22Rv1 (cell line): Measurements from ENCODE around the gene ZNF691.

Experiments used
- ZFX ChIP-seq: fragments of 450-650 bp; IDR thresholded peaks from 2 replicates; pipeline ENCODE4 v1.6.1; 2017; ENCODE audit warnings: antibody characterized with exemption, borderline replicate concordance
- TF ChIP-seq, protein P1 (sequence below): fragments of 450-650 bp; IDR thresholded peaks from 2 replicates; pipeline ENCODE4 v1.5.1; 2017; ENCODE audit warnings: mild to moderate bottlenecking

DNA sequence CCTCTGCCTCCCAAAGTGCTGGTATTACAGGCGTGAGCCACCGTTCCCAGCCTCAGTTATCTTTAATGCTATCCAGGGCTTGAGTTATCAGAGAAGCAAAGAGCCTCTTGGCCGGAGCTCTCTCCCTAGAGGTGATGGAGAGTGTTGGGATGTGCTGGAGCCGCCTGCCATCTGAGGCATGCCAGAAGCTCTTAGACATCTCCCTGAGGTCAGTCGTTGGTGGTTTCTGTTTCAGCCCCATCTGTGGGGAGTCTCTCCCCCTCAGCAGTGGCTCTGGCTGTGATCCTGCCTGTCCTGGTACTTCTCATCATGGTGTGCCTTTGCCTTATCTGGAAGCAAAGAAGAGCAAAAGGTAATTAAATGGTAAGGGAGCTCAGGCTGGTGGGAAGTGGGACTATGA, 11.6 kb upstream of the ZNF691 start:
- TF ChIP-seq, protein P1, sequence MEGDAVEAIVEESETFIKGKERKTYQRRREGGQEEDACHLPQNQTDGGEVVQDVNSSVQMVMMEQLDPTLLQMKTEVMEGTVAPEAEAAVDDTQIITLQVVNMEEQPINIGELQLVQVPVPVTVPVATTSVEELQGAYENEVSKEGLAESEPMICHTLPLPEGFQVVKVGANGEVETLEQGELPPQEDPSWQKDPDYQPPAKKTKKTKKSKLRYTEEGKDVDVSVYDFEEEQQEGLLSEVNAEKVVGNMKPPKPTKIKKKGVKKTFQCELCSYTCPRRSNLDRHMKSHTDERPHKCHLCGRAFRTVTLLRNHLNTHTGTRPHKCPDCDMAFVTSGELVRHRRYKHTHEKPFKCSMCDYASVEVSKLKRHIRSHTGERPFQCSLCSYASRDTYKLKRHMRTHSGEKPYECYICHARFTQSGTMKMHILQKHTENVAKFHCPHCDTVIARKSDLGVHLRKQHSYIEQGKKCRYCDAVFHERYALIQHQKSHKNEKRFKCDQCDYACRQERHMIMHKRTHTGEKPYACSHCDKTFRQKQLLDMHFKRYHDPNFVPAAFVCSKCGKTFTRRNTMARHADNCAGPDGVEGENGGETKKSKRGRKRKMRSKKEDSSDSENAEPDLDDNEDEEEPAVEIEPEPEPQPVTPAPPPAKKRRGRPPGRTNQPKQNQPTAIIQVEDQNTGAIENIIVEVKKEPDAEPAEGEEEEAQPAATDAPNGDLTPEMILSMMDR, result no peak
- TF ChIP-seq ZFX, result no peak
